ENCODE results near the gene PIGS.

- TF ChIP-seq MYC (CRISPR knock-in tag; IDR thresholded peaks at IDR 0.05; ENCODE audit: borderline replicate concordance) (no peak), POLR2A (IDR thresholded peaks at IDR 0.05; ENCODE audit: insufficient read depth in 1 of 2, low read depth in 2 of 2, low read length in 2 of 2) (no peak), MAF1 (CRISPR knock-in tag; IDR thresholded peaks at IDR 0.05; ENCODE audit: borderline replicate concordance) (no peak), ZSCAN30 (CRISPR knock-in tag; IDR thresholded peaks at IDR 0.05) (no peak), CAMTA2 (CRISPR knock-in tag; IDR thresholded peaks at IDR 0.05; ENCODE audit: borderline replicate concordance) (no peak), RAD21 (CRISPR knock-in tag; IDR thresholded peaks at IDR 0.05) (no peak)
- TF ChIP-seq, protein P1, sequence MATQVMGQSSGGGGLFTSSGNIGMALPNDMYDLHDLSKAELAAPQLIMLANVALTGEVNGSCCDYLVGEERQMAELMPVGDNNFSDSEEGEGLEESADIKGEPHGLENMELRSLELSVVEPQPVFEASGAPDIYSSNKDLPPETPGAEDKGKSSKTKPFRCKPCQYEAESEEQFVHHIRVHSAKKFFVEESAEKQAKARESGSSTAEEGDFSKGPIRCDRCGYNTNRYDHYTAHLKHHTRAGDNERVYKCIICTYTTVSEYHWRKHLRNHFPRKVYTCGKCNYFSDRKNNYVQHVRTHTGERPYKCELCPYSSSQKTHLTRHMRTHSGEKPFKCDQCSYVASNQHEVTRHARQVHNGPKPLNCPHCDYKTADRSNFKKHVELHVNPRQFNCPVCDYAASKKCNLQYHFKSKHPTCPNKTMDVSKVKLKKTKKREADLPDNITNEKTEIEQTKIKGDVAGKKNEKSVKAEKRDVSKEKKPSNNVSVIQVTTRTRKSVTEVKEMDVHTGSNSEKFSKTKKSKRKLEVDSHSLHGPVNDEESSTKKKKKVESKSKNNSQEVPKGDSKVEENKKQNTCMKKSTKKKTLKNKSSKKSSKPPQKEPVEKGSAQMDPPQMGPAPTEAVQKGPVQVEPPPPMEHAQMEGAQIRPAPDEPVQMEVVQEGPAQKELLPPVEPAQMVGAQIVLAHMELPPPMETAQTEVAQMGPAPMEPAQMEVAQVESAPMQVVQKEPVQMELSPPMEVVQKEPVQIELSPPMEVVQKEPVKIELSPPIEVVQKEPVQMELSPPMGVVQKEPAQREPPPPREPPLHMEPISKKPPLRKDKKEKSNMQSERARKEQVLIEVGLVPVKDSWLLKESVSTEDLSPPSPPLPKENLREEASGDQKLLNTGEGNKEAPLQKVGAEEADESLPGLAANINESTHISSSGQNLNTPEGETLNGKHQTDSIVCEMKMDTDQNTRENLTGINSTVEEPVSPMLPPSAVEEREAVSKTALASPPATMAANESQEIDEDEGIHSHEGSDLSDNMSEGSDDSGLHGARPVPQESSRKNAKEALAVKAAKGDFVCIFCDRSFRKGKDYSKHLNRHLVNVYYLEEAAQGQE (IDR thresholded peaks at IDR 0.05; ENCODE audit: borderline replicate concordance in 1 of 2, low read depth in 1 of 2, low read length in 2 of 2), result no peak
- TF ChIP-seq, protein P2, sequence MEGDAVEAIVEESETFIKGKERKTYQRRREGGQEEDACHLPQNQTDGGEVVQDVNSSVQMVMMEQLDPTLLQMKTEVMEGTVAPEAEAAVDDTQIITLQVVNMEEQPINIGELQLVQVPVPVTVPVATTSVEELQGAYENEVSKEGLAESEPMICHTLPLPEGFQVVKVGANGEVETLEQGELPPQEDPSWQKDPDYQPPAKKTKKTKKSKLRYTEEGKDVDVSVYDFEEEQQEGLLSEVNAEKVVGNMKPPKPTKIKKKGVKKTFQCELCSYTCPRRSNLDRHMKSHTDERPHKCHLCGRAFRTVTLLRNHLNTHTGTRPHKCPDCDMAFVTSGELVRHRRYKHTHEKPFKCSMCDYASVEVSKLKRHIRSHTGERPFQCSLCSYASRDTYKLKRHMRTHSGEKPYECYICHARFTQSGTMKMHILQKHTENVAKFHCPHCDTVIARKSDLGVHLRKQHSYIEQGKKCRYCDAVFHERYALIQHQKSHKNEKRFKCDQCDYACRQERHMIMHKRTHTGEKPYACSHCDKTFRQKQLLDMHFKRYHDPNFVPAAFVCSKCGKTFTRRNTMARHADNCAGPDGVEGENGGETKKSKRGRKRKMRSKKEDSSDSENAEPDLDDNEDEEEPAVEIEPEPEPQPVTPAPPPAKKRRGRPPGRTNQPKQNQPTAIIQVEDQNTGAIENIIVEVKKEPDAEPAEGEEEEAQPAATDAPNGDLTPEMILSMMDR (CRISPR knock-in tag; IDR thresholded peaks at IDR 0.05), result no peak
- TF ChIP-seq, protein P3, sequence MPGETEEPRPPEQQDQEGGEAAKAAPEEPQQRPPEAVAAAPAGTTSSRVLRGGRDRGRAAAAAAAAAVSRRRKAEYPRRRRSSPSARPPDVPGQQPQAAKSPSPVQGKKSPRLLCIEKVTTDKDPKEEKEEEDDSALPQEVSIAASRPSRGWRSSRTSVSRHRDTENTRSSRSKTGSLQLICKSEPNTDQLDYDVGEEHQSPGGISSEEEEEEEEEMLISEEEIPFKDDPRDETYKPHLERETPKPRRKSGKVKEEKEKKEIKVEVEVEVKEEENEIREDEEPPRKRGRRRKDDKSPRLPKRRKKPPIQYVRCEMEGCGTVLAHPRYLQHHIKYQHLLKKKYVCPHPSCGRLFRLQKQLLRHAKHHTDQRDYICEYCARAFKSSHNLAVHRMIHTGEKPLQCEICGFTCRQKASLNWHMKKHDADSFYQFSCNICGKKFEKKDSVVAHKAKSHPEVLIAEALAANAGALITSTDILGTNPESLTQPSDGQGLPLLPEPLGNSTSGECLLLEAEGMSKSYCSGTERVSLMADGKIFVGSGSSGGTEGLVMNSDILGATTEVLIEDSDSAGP (CRISPR knock-in tag; IDR thresholded peaks at IDR 0.05; ENCODE audit: borderline replicate concordance), result no peak
- TF ChIP-seq, protein P4, sequence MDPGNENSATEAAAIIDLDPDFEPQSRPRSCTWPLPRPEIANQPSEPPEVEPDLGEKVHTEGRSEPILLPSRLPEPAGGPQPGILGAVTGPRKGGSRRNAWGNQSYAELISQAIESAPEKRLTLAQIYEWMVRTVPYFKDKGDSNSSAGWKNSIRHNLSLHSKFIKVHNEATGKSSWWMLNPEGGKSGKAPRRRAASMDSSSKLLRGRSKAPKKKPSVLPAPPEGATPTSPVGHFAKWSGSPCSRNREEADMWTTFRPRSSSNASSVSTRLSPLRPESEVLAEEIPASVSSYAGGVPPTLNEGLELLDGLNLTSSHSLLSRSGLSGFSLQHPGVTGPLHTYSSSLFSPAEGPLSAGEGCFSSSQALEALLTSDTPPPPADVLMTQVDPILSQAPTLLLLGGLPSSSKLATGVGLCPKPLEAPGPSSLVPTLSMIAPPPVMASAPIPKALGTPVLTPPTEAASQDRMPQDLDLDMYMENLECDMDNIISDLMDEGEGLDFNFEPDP (CRISPR knock-in tag; conservative IDR thresholded peaks at IDR 0.05), result no peak
Measured at GRCh38 chr17:28521311-28522085, 49.8 kb downstream of the PIGS start.
